ENCODE results near the gene INSRR. TPM values are rescaled to one million over a fixed set of nuclear protein-coding genes. Genes with fewer than 3 reads are reported as not detected.

INSRR gene
- total RNA-seq, 1 donor from 2014 or later = 0.31 TPM

- no peak for DNase-seq
These were observed 35.1 kb upstream of the INSRR start for GRCh38 chr1:156894001-156894400.

- no peak for DNase-seq
These were observed 34.4 kb upstream of the INSRR start, which contains the start of gene PEAR1 for GRCh38 chr1:156893048-156893953. Gene PEAR1 (plus strand): TSS chr1:156893718. CDS start chr1:156903927, 10,209 bp downstream.

GRCh38 chr1:156892190-156893047 lies 33.5 kb upstream of the INSRR start:
- peak; percentile 56 for DNase-seq

DNA sequence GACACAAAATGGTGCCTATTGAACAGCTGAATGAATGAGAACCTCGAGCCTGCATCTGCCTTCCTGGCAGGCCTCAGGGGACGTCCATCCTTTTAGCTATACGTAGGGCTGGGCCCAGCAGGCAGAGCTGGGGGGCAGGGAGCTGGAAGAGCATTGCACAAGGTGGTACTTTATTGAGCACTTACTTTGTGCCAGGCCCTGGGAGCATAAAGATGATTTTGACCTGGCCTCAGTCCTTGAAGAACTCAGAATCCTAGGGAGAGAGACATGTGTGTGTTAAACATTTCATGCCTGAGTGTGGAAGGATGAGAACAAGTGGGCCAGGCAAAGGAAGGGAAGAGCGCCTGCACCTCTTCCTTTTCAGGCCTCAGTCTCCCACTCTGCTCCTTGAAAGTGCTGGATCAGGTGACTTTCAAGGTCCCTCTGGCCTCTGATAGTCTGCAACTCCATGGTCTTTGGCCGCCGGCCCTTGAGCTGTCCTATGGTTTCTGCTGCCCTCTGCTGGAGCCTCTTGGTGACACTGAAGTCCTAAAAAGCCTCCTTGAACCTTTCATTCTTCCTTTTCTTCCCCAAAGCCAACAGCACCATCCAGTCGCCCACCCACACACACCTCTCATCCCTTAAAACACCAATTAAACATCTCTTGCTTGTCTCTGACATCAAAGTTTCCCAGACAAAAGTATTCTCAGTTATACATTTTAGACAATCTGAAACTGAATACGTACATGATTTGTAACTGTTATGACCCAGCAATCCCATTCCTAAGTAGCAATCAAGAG lies 31.1 kb upstream of the INSRR start:
- peak; percentile 65 for DNase-seq

GRCh38 chr1:156887734-156888133 lies 28.8 kb upstream of the INSRR start:
- no peak for DNase-seq

- DNase-seq = no peak
These were observed 28.4 kb upstream of the INSRR start for GRCh38 chr1:156887317-156887716.

DNA sequence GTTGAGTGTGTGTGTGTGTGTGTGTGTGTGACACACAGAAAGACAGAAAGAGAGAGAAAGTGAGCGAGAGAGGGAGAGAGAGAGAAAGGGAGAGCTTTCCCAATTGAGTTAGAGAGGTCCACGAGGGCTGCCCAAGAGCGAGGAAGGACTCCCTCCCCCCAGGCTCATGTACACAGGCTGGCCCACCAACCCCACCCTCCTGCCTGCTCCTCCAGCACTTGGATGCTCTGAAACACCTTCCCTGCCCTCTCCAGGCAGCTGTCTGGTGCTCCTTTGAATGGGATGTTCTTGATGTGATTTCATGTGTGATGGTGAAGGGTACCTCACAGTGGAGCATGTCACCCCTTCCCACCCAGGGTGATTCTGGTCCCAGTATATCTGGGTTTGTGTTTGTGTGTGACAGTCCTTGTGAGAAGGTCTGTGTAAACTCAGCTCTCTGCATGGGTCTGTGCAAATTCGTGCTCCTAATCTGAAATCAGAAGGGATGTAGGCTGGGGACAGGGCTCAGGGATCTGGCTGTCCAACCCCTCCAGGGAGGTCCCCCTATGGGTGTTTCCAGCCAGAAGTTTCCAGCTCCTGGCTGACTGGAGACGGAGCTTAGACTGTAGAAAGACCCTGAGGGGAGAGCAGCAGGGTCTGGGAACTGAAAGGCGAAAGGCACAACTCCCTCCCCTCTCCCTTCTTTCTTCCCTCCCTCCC lies 27.8 kb upstream of the INSRR start:
- DNase-seq = no peak

GRCh38 chr1:156885880-156886355 lies 27.0 kb upstream of the INSRR start:
- DNase-seq = no peak

DNA sequence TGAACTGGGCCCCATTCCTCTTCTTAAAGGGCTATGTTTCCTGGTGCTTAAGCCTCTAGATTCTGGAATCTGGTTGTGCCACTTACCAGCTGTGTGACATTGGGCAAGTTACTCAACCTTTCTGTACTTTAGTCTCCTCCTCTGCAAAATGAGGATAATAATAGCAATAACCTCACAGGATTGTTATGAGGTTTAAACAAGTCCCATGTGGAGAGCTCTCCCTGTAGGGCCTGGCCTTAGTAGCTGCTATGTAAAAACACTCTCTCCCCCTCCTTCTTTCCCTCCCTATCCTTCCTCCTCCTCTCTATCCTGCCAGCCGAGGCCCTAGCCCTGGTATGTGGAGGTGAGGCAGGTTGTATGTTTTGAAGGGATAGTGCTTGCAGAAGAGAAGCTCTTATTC lies 26.4 kb upstream of the INSRR start:
- DNase-seq = no peak

- DNase-seq = no peak
These were observed 25.8 kb upstream of the INSRR start for GRCh38 chr1:156884560-156885184.

DNA sequence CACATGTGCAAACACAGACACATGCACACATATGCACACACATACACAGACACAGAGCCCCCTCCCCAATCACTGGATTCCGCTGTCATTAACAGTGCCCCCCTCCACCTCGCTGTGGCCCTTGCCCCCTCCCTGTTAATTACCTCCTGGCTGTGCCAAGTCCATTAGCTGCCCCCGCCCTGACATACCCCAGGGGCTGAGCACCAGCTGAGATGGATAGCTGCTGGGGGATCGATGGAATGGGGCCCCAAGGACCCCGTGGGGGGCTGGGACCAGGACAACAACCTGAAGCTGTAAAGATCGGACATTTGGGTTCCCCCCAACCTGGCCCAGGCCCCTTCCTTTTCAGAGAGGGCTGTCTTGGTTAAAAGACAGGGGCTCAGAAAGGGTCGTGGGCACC lies 25.0 kb upstream of the INSRR start:
- DNase-seq = no peak

DNA sequence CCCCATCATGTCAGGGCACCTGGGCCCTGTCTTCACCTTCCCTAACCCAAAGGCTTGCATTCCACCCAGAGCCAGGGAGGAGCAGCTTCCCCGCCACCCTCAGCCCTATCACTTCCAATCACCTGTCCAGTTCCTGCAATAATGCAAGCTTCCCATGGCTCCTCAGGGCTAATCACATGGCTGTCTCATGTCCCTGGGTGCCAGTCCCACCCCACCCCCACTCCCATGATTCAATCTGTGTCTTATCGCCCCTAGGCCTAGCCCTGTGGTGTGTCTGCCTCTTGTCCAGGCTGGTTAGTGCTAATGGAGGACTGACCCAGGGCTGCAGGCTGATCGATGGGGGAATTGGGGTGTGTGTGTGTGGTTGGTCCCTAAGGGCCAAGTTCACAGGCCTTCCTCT lies 23.6 kb upstream of the INSRR start:
- DNase-seq = no peak

DNA sequence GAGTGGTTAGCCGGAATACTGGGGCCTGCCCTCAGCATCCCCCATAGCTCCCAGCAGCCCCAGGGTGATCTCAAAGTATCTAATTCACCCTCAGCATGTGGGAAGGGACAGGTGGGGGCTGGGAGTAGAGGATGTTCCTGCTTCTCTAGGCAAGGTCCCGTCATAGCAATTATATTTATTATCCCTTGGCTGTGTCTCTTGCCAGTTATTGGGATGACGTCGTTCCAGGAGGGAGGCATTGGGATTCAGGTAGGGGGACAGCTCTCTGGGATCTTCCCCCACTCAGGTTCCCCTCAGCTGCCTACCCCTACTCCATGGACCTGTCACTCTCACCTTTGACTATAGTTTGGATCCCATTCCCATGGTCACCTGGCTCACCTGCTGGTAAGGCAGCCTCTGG lies 22.7 kb upstream of the INSRR start:
- no peak for DNase-seq

- DNase-seq = no peak
These were observed 22.2 kb upstream of the INSRR start for GRCh38 chr1:156881101-156881500.

- DNase-seq = no peak
These were observed 21.6 kb upstream of the INSRR start for GRCh38 chr1:156880473-156880872.

DNA sequence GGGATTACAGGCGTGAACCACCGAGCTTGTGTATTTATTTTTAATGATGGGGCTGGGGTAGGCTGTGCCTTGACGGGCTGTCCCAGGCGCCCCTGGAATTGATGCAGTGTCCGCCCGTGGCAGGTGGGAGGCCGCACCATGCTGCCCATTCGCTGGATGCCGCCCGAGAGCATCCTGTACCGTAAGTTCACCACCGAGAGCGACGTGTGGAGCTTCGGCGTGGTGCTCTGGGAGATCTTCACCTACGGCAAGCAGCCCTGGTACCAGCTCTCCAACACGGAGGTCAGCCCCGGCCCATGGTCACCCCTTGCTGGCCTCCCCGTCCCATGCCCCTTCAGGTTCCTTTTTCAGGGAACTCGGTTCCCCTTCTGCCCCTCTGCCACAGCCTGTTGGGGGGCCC lies 21.0 kb upstream of the INSRR start:
- no peak for DNase-seq

GRCh38 chr1:156877433-156878170 lies 18.7 kb upstream of the INSRR start:
- DNase-seq = no peak

GRCh38 chr1:156876281-156876680 lies 17.4 kb upstream of the INSRR start:
- DNase-seq = no peak

DNA sequence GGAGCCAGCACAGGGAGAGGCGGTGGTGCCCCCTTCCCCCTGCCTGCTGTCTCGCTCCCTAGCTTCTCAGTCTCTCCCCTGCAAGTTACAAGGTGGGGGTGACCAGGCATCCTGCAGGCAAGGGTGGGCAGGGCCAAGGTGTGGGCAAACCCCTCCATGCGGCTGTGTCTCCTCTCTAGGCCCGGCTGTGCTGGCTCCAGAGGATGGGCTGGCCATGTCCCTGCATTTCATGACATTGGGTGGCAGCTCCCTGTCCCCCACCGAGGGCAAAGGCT lies 16.4 kb upstream of the INSRR start:
- no peak for DNase-seq

DNA sequence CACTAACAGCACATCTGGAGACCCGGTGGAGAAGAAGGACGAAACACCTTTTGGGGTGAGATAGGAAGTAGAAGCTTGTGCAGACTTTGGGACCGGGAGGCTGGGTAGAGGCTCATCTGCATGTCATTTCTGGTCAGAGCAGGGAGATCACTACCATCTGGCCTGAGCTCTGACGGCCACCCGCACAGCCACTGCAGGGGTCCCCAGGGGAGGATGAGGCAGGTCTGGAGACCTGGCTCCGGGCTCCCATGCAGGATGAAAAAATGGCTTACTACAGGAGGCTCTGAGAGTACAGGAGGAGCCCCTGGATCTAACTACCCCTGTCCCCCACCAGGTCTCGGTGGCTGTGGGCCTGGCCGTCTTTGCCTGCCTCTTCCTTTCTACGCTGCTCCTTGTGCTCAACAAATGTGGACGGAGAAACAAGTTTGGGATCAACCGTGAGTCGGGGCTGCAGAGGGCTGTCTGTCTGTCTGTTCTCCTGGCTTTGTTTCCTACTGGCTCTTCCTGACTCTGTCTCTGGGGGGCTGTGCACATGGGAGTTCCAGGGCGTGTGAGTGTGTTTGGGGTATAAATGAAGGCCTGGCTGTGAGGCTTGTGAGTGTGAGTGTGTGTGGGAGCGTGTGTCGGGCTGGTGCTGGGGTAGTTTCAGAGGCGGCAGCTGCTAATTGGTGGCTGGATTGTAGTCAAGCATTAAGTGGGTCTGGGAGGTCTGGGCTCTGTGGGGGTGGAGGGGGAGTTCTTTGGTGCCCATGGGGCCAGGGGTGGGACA lies 15.8 kb upstream of the INSRR start:
- DNase-seq = no peak

All from occipital lobe (tissue), 2 donors.